HL-60/S4 treated with phorbol 12-myristate 13-acetate at 8.2 ng/mL for 4 days and 3 days (cell line): Measurements from ENCODE around the gene ZNF423.
"Not testable (repeated sequence)": the region's sequence is repeated elsewhere in the genome, so short reads cannot be mapped to it uniquely, and the experiment has no call there.

Experiments used
- in situ Hi-C: fragments of 300-500 bp; cut with MboI; formaldehyde crosslinking; loops from 2 replicates; pipeline ENCODE4 v1.15.0; 2022; ENCODE audit warnings: low sequenced_read_pairs

Gene ZNF423

GRCh38 chr16:49523435-49524159, 332.3 kb downstream of the ZNF423 start:
- in situ Hi-C loops, result no loop called here

- in situ Hi-C loops, result no loop called here
Observed at GRCh38 chr16:49521734-49522325, 334.1 kb downstream of the ZNF423 start.

GRCh38 chr16:49520492-49521038, 335.3 kb downstream of the ZNF423 start:
- in situ Hi-C loops, result no loop called here

- in situ Hi-C loops, result no loop called here
Observed at GRCh38 chr16:49519741-49520140, 336.2 kb downstream of the ZNF423 start.

- in situ Hi-C loops, result no loop called here
Observed at GRCh38 chr16:49519008-49519656, 336.8 kb downstream of the ZNF423 start.

GRCh38 chr16:49516382-49517036, 339.4 kb downstream of the ZNF423 start:
- in situ Hi-C loops, result no loop called here

GRCh38 chr16:49515861-49516260, 340.1 kb downstream of the ZNF423 start:
- in situ Hi-C loops, result no loop called here

- in situ Hi-C loops, result no loop called here
Observed at GRCh38 chr16:49515016-49515565, 340.8 kb downstream of the ZNF423 start.

GRCh38 chr16:49514073-49514980, 341.6 kb downstream of the ZNF423 start:
- in situ Hi-C loops, result no loop called here

- in situ Hi-C loops, result no loop called here
Observed at GRCh38 chr16:49513040-49513439, 342.9 kb downstream of the ZNF423 start.

- in situ Hi-C loops, result no loop called here
Observed at GRCh38 chr16:49510654-49511305, 345.1 kb downstream of the ZNF423 start.

GRCh38 chr16:49510141-49510540, 345.8 kb downstream of the ZNF423 start:
- in situ Hi-C loops, result no loop called here

- in situ Hi-C loops, result not testable (repeated sequence)
Observed at GRCh38 chr16:49506058-49507013, 349.6 kb downstream of the ZNF423 start.

GRCh38 chr16:49505556-49505955, 350.4 kb downstream of the ZNF423 start:
- in situ Hi-C loops, result no loop called here

GRCh38 chr16:49504626-49505025, 351.3 kb downstream of the ZNF423 start:
- in situ Hi-C loops, result no loop called here

GRCh38 chr16:49504023-49504364, 351.9 kb downstream of the ZNF423 start:
- in situ Hi-C loops, result no loop called here

- in situ Hi-C loops, result no loop called here
Observed at GRCh38 chr16:49503256-49504022, 352.5 kb downstream of the ZNF423 start.
